ENCODE results near the gene SHB.
A peak's percentile ranks its signal among the peaks of the same experiment; 100 is the strongest.

Gene SHB

GRCh38 chr9:37904445-37905130 is 164.4 kb downstream of the SHB start:
- no peak for DNase-seq (ENCODE audit: low read depth)
- peak overlapping the region; percentile 73 for H3K4me3 ChIP-seq (ENCODE audit: low read depth, low read length)
- TF ChIP-seq, protein P1, sequence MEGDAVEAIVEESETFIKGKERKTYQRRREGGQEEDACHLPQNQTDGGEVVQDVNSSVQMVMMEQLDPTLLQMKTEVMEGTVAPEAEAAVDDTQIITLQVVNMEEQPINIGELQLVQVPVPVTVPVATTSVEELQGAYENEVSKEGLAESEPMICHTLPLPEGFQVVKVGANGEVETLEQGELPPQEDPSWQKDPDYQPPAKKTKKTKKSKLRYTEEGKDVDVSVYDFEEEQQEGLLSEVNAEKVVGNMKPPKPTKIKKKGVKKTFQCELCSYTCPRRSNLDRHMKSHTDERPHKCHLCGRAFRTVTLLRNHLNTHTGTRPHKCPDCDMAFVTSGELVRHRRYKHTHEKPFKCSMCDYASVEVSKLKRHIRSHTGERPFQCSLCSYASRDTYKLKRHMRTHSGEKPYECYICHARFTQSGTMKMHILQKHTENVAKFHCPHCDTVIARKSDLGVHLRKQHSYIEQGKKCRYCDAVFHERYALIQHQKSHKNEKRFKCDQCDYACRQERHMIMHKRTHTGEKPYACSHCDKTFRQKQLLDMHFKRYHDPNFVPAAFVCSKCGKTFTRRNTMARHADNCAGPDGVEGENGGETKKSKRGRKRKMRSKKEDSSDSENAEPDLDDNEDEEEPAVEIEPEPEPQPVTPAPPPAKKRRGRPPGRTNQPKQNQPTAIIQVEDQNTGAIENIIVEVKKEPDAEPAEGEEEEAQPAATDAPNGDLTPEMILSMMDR (IDR thresholded peaks at IDR 0.05; ENCODE audit: low read depth, low read length, missing control alignments): no peak
- in situ Hi-C loops (cut with HindIII; ENCODE audit: low sequenced_read_pairs): loop anchor here (25.0 kb wide), 1 partner anchor 333 kb away; no protein-coding TSS in a partner anchor

DNA sequence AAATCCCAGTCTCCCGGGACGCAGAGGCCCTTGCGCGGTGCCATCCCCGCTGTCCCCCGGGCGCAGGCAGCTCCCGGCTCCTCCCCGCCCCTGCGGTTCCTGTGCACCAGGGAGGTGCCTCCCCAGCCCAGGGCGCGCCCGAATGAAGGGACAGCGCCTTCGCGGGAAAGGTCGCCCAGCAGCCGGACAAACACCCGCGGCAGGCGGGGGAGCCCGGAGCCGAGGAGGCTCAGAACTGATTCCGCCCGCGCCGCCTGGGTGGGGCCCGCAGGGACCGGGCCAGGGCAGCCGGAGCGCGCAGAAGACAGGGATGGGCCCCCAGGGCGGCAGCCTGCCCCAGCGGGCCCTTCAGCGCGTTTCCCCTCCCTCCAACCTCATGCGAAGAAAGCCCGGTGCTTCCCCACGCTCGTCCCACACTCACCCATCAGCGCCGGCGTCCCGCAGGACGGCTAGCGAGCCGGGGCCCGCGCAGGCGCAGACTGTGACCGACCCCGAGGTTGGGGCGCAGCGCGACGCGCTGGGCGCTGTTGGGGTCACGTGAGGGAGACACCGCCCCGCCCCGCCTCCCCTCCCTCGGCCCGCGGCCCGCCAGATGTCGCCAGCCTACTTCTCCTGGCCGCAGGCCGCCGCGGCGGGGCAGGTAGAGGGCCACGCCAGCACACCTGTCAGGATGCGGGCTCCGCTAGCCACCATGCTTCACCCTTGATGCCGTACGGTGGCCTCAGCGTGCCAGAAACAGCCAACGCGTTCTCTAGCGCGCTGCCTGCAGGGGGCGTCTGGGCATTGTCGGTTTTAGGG is 165.2 kb downstream of the SHB start, which contains the start of gene SLC25A51:
Gene SLC25A51 (minus strand): TSS at position 481 of the 798 bp plus-strand sequence. CDS start 15,577 bp downstream, outside the sequence.
- peak; percentile 83 for DNase-seq (ENCODE audit: low read depth)
- TF ChIP-seq, protein P1 (IDR thresholded peaks at IDR 0.05; ENCODE audit: low read depth, low read length, missing control alignments): peak; percentile 87
- in situ Hi-C loops (cut with HindIII; ENCODE audit: low sequenced_read_pairs): loop anchor here (25.0 kb wide), 1 partner anchor 333 kb away; no protein-coding TSS in a partner anchor
- peak within 1 kb of the TSS; percentile 73 for H3K4me3 ChIP-seq (ENCODE audit: low read depth, low read length)

DNA sequence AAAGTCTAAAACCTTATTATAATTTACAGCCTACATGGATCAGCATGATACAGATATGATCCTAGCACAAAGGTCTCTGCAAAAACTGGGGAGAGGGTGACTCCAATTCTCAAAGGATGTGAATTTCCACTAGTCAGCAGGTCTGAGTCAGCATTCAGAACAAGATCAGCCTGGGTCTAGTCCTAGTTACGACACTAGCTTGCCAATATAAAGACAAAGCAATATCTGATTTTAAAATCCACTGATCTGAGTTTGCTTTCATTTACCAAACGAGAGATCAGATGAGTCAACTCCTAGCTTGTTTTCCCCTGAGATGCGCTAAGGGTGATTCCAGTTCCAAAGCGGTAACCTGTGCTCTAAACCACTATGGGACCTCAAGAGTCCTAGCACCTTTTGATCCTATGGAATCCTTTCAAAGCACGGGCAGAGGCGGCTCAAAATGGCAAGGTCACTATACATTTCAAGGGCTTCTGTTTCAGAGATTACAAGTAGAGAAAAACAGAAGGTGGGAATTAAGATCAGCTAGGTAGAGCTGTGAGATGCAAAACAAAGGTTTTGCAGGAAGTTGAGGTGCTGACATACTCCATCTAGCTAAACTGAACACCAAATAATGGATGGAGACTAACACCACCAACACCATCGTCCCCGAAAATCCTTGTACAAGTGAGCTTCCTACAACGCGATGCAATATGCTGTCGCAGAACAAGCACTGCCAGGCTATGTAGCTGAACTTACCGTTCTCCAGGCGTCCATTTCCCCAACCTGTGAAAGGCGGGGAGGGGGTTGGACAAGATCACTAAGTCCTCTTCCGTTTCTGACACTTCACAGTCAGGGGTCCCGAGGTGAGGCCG is 166.0 kb downstream of the SHB start:
- in situ Hi-C loops (cut with HindIII; ENCODE audit: low sequenced_read_pairs): loop anchor here (25.0 kb wide), 1 partner anchor 334 kb away; no protein-coding TSS in a partner anchor
- peak overlapping the region; percentile 73 for H3K4me3 ChIP-seq (ENCODE audit: low read depth, low read length)
- TF ChIP-seq, protein P1 (IDR thresholded peaks at IDR 0.05; ENCODE audit: low read depth, low read length, missing control alignments): no peak
- no peak for DNase-seq (ENCODE audit: low read depth)

DNA sequence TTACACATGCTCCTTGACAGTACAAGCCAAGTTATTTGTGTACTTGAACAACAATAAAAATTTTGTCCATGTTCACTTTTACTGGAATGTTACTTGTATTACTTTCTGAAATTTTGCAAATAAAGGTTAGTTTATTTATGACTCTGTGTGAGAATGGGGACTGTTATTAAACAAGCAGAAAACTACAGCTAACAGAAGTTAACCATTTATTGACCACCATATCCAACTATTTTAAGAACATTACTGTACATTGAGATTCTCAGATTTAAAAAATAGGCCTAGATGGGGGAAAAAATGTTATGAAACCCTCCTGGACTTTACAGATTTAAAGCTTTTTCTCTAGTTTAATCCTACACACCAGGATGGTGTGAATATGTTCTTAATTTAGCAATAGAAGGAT is 166.9 kb downstream of the SHB start:
- TF ChIP-seq, protein P1 (IDR thresholded peaks at IDR 0.05; ENCODE audit: low read depth, low read length, missing control alignments): no peak
- no peak overlapping the region for H3K4me3 ChIP-seq (ENCODE audit: low read depth, low read length)
- in situ Hi-C loops (cut with HindIII; ENCODE audit: low sequenced_read_pairs): loop anchor here (25.0 kb wide), 1 partner anchor 335 kb away; no protein-coding TSS in a partner anchor
- no peak for DNase-seq (ENCODE audit: low read depth)

- no peak overlapping the region for H3K4me3 ChIP-seq (ENCODE audit: low read depth, low read length)
- in situ Hi-C loops (cut with HindIII; ENCODE audit: low sequenced_read_pairs): no loop called here
- DNase-seq (ENCODE audit: low read depth): no peak
- TF ChIP-seq, protein P1 (IDR thresholded peaks at IDR 0.05; ENCODE audit: low read depth, low read length, missing control alignments): no peak
Observed at GRCh38 chr9:37899041-37899440, 170.0 kb downstream of the SHB start.

- no peak overlapping the region for H3K4me3 ChIP-seq (ENCODE audit: low read depth, low read length)
- DNase-seq (ENCODE audit: low read depth): no peak
- in situ Hi-C loops (cut with HindIII; ENCODE audit: low sequenced_read_pairs): no loop called here
- TF ChIP-seq, protein P1 (IDR thresholded peaks at IDR 0.05; ENCODE audit: low read depth, low read length, missing control alignments): no peak
Observed at GRCh38 chr9:37897665-37898064, 171.4 kb downstream of the SHB start.
